Effector CD8-positive, alpha-beta T cell (primary cell): Measurements from ENCODE around the gene PIAS3.
"Not testable (repeated sequence)": the region's sequence is repeated elsewhere in the genome, so short reads cannot be mapped to it uniquely, and the experiment has no call there.

ENCODE experiments used
- DNase-seq: peaks from one replicate; lab custom pipeline; 2025; lab: John Stamatoyannopoulos, UW

Gene PIAS3

DNA sequence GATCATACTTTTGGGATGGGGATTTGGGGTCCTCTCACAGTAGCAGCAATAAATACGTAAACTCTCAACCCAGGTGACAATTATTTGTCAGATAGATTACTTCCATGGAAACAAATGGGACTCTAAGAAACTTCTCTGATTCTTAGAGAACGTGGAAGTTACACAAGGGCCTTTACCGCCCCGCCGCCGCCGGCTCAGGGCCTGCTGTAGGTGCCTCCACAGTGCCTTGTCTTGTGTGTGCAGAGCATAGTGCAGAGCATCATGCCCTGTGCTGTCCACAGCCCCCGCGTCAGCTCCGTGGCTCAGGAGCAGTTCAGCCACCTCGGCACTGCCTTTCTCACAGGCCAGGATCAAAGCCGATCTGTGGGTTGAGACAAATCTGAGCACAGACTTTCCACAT, 15.8 kb upstream of the PIAS3 start:
- no peak for DNase-seq

DNA sequence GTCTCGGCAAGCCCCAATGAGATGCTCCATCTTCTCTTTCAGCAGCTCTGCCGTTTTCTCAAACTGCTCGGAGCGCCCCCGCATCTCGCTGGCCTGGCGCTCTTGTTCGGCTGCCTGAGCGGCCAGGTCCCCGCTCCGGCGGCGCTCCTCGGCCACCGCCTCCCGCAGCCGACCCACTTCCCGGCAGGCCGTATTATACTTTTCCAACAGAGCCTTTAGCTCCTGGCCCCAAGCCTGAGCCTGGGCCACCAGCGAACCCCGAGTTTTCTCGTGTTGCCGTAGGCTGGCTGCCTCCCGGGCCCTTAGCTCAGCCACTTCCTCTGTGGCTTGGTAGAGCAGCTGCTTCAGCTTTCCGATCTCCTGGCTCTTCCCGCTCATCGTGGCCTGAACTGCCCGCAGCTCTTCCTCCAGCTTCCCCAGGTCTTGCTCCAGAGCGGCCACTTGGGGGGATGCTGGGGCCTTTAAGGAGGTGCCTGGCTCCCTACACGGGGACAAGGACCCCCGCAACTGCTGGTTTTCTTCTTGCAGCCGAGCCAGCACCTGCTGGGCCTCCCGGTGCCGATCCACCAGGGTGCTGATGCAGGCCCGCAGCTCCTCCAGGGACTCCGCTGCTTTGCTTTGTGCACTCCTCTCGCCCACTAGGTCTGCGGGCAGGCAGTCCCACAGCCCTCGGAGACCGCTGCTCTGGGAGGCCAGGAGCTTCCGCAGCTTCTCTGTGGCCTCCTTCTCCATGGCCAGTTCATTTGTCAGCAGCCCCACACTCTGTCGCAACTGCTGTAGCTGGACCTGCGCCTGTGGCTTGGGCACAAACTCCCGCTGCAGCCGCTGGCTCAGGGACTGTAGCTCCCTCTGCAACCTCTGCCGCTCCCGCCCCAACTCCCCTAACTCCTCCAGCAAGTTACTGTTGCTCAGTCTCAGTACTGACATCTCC, 13.4 kb upstream of the PIAS3 start:
- DNase-seq = no peak

DNA sequence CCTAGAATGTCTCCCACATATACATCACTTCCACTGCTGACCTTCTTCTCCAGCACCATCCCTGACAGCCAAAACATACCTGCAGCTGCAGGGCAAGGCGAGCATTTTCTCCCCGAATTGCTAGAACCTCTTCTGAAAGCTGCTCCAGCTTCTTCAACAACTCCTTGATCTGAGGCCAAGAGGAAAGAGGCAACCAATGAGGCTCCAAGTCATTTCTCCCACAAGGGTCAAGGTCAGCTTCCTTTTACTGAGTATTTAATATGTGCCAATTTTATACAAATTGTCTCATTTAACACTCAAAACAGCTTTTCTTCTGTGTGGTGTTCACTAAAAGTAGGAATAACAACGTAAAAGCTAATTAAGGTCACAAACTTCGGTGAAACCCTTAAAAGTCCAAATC, 9.4 kb upstream of the PIAS3 start:
- DNase-seq = no peak

DNA sequence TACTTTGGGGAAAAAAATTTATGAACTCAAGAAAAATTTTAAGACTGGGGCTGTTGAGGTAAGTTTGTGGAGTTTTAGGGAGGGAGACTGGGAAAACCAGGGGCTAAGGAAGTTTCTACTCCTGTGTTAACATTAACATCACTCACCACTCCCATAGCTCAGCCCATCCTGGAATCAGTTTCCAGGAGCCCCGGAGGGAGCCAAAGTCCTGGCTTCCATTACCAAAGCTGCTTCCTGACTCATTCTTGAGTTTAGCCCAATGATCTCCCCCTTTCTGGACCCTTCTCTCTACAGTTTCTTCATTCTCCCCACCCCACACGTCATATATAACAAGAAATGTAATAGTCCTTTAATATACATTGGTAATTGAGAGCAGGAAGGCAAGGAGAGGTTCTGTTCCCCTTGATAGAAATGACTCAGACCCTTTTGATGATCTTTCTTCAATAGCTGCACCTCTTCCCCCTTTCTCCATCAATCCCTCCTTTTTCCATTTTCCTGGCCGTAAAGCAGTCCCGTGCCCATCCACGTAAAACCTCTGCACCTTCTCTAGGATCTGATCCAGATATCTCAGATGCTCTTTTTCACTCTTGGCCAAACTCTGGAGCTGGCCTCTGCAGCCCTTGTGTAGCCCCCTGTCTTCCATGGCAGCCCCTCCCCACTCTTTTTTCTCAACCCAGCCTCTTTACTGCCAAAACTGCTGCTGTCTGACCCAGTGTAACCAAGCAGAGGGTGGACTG, 4.6 kb upstream of the PIAS3 start:
- no peak for DNase-seq

DNA sequence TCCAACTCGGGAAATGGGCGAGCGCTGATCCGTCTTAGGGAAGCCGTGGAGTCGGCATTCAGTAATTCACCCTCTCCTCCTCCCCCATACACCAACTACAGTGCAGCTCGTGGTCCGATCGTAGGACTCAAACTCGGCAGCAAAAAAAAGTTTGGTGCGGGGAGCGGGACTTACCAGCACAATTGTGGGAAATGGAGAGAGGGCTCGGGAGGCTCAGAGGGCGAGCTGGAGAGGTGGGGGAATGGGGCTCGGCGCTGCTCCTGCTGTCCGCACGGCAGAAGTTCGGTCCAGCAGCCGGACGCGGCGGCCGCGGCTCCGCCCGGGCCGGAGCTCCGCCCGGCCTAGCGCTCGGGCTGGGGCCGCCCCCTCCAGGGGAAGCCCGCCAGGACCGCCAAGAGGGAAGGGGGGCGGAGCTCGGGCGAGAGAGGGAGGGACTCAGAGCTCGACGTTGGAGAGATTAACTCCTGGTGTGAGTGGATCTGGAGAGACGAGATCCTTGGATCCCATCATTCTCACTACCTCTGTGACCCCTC, 676 bp upstream of the PIAS3 start:
- peak; percentile 69 for DNase-seq

DNA sequence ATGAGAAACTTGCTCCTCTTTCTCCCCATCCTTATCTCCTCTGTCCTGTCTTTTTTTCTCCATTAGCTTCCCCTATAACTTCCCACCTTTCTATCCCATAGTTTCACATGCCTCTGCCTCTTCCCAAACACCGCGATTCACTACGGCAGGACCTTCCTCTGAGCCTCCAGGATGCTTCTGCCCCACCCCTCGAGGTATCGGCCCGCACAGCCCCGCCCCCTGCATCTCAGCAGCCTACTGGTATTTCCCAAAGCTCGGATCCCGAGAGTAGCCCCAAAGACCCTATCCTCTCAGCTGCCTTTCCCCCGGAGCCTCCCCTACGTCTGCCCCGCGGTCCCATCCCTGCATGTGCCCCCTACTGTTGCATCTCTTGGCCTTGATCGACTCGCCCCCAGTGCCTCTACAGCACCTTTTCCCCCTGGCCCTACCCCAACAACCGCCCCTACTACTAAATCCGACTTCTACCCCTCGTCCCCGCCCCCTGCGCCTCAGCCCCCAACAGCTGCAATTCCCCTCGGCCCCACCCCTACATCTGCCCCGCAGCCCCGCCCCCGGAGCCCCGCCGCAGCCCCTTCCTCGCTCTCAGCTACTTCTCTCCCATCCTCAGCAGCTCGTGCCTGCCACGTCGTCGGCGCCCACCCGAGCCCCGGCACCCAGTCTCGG, 512 bp downstream of the PIAS3 start:
- DNase-seq = peak; percentile 66

DNA sequence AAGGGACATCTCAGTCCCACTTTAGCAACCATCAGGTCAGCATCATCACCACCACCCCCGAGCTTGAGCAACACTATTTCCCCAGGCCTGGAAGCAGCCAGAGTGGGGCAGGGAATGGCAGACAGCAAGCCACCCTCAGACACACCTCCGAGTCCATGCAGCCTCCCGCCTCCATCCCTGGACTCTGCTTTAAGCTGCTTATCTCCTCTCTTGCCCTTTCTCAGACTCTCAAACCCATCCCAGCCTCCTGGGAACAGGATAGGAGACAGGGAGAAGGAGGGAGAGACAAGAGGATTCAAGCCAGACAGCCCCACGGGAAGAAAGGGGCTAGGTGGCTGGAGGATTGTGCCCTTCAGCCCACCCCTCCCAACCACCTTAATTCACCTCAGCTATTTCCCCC, 1.7 kb downstream of the PIAS3 start:
- DNase-seq = no peak

DNA sequence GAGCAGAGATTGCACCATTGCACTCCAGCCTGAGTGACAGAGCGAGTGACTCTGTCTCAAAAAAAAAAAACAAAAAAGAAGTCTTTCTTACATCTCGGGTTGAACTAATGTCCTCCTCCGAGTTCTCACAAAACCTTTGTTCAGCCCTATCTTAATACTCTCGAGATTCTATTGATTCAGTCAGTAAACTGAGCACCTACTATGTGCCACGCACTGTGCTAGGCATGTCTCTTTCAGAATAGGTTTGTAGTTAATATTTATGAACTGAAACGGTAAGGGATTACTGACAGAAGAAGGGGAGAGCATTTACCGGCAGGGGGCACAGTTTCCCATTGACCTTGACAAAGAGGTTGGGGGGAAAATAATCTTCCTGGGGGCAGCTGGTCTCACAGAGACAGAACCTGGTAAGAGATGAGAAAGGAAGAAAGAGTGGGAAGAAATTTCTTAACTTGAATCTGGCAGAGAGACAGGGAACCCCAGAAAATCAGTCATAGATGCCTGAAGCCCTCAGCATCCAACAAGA, 3.4 kb downstream of the PIAS3 start:
- no peak for DNase-seq

DNA sequence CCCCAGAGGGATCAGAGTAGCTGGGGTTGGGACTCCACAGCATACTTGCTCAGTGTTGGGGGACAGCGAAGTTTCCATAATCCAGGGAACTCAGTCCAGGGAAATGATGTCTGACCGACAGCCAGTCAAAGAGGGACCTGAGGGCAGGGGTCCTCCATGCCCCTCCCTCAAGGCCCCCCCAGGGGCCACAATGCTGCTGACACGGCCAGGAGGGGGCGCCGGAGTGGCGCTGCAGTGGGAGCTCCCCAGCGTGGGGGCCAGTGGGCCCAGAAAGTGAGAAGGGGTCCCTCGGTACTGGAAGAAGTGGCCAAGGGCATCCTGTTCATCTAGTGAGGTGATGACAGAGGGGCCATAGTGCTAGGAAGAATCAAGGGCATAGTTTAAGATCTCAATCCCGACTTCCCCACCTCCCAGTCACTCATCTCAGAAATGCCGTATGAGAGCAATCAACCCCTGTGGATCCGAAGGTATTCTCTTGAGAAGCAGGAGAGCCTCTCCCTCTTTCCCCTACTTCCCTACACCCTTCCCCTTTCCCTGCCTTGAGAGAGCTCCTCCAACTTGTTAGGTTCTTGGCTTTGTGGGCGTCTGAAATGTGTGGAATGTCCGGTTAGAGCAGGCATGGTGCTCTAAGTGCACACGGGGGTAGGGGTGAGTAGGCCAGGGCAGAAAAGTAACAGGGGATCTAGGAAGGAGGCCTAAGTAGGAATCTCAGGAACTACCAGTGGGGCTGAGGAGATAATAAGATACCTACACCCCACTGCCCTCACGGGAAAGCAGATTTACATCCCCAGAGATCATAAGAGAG, 9.3 kb downstream of the PIAS3 start:
- no peak for DNase-seq

DNA sequence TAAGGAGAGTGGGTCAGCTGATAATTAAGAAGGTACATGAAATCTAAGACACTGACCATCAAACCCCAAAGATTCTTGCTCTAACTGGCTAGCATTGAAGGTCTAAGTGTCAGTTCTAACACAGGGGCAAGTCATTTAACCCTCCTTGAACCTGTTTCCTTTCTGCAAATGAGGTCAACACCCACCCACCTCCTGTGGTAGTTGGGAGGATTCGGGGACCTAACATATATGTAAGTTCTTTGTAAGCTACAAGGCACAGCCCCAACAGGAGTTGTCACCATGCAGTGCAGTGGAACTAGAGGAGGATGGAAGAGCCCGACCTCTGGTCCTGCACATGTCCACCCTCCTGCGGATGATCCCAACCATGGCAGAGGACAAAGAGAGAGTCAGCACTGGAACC, 11.1 kb downstream of the PIAS3 start:
- DNase-seq = no peak

DNA sequence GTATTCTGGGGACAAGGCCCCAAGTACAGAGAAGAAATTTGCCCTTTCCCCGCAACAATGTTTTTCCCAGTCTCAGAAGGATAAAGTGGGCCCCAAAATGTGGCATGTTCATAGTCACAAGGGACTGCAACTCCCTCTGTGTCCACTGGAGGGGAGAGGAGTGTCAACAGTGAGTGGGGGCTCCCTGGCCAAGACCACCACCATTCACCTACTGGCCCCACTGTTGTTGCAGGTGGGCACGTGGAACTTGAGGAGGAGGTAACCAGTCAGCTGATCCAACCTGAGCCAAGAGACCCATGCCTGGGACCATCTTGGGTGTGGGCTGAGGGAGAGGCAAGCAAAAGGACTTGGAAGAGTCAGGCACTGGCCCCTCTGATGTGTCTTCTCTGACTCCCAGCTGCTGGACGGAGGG, 12.7 kb downstream of the PIAS3 start:
- DNase-seq = no peak

DNA sequence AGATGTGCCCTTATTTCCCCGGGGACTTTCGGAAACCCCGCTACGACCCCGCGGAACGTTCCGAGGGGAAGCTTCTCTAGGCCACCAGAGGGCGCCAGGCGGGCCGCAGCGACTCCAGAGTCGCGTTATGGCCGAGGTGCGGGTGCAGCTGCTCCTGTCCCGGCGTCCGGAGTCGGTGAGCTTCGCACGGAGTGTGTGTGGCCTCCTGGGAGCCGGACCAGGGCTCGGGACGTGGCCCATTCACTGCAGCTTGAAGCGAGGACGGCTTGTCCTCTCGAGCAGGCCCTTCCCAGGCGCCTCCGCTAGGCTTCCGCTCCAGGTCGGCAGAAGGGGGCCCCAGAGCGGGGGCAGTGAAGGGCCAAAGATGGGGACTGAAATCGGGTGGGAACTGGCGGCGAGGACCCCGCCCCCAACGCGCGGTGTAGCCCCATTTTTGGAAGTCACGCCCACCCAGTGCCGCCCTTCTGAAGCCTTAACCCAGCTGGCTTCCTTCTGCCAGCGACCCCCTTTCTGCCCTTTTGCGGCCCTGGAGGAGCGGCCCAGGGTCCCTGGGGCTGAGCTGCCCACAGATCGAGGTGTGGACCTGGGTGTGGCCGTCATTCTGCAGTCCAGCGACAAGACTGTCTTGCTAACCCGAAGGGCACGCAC, 13.2 kb downstream of the PIAS3 start, which contains the start of gene NUDT17:
Gene NUDT17, plus strand, starts transcription at position 117 of the 648 bp plus-strand sequence. Its CDS starts 11 bp downstream, at position 128.
- DNase-seq = peak; percentile 68

DNA sequence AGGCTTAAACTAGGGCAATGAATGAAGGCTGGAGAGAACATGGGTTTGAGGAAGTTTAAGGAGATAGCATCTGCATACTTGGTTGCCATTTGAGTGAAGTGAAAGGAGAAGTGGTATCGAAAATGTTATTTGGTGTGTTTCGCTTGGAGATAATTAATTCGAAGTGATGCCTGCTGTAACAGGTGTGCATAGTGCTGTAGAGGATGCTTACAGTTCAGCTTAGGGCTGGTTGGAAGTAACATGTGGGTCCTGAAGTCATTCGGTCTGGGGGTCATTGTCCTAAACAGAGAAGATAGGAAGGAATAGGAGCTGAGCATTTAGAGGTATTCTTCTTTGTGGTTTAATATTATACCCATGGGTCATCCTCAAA, 13.8 kb downstream of the PIAS3 start:
- no peak for DNase-seq

DNA sequence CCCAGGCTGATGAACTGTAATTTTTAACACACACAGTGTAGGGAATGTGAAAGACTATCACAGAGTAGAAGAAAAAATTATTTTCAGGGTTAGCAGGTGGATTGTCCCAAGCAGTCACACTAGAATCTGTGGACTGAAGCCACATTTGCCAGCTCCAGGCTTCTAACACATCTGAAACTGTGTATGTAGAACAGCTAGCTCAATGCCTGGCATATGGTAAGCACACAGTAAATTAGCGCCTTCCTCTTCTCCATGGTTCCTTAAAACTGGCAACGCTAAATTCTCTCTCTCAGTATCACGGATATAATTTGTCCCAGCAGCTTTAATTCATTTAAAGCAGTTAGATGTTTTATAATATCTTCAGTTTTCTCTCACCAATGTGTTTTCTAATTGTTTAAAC, 15.8 kb downstream of the PIAS3 start:
- no peak for DNase-seq

DNA sequence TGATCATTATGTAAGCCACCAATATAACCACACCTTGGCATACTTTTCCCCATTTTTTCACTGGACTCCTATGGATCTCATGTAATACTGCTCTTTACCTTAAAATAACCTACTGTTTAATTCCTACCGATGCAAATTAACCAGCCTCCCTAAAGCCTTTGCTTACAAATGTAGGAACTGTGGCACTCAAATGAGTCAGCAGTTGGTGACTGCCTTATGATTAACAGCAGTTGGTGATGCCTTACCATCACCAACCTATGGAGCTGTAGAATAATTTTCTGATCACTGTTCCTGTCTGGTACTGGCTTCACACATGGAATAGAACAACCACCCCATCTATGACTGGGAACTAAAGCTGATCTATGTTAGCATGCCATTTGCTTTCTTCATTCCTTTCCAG, 21.2 kb downstream of the PIAS3 start:
- no peak for DNase-seq

DNA sequence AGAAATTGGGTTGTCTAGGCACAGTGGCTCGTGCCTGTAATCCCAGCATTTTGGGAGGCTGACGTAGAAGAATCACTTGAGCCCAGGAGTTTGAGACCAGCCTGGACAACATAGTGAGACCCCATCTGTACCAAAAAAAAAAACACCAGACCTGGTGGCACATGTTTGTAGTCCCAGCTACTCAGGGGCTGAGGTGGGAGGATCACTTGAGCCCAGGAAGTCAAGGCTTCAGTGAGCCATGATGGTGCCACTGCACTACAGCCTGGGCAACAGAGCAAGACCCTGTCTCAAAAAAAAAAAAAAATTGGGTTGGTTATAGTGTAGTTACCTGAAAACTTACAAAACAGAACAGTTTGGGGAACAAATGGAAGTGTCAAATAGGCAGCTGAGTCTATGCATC, 28.1 kb downstream of the PIAS3 start:
- not testable (repeated sequence) for DNase-seq

DNA sequence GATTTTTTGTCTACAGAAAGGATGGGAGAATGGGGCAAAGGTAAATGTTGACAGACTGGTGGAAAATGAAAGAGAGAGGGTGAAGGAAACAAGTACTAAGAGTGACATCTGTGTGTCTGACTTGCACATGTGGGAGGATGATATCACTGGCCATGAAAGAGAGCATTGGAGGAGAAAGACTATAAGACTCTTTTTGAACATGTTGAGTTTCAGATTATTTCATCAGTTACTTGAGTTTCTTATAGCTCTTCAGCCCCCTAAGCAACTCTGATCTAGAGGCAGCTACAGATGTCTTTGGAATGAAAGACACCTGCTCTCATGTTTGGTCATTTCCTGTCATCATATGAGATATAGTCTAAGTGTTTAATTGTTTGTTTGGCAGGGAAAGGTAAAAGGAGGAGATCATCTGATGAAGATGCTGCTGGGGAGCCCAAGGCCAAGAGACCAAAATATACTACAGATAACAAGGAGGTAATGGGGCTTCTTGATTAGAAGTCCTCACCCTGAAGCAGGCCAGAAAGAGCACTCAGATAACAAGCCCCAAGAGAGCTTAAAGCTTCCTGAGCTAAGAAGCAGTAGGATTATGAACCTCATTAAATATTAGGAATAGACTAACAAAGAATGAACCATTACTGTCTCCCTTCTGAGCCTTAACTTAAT, 30.4 kb downstream of the PIAS3 start:
- DNase-seq = no peak

DNA sequence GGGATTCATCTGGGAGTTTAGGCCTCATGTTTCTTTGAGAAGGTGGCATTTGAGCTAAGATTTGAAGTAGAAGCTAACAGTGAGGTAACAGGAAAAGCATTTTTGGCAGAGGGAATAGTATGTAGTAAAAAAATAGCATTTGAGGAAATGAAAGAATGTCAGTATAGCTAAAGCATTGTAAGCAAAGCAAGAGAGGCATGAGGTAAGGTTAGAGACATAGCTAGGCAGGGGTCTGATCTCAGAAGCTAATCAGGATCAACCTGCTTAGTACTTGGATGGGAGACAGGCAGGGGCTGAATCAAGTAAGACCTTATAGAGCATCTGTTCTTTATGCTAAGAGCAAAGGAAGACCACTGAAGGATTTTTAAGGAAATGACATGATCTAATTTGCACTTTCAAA, 30.9 kb downstream of the PIAS3 start:
- DNase-seq = no peak

DNA sequence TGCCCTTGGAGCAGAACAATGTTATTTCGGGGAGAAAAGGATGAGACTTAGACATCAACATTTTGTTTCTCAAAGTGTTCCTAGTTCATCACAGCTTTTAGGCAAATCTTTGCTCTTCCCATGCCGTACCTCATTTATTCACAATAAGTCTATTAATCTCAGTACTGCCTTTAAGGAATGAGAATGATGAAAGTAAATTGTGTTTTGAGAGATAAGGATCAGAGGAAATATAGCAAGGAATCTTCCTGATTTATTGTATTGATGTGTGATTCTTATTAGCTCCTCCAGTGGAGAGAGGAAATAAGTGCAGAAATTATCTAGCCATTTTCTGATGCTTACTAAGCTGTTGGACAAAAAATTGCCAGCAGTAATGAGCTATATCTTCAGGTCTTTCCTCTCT, 32.9 kb downstream of the PIAS3 start:
- DNase-seq = no peak

DNA sequence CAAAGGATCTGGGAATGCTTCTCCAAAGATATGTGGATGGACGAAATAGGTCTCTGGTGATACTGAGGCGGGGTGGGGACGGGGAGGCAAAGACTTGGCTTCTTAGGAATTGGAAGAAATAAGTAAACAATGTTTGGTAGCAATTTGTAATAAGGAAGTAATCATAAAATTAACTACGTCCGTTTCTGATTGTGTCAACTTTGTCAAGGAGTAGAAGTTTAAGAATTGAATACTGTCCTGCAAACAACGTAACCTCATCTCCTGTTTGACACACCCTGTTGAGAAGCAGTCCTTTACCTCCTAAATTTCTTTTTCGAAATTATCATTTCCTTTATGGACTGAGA, 34.4 kb downstream of the PIAS3 start:
- DNase-seq = no peak
